Chondrocyte (in vitro differentiated cells): ENCODE results near the gene ATM. TPM values are rescaled to one million over a fixed set of nuclear protein-coding genes. Genes with fewer than 3 reads are reported as not detected.

Experiments used
- DNase-seq: peaks from one replicate; pipeline ENCODE4 v3.0.0; 2021; ENCODE audit warnings: mixed read lengths, low spot score
- H3K27ac Mint-ChIP-seq: one replicate; pipeline ENCODE4 v1.8.0; 2021; ENCODE audit warnings: mild to moderate bottlenecking, moderate library complexity, mixed read lengths; ENCODE audit not compliant: unreplicated experiment
- H3K27me3 Mint-ChIP-seq: 2 replicates; pipeline ENCODE4 v1.8.0; 2021; ENCODE audit warnings: low read depth, mixed read lengths
- H3K36me3 Mint-ChIP-seq: 2 replicates; pipeline ENCODE4 v1.8.0; 2021; ENCODE audit warnings: low read depth, mixed read lengths
- H3K4me1 Mint-ChIP-seq: 2 replicates; pipeline ENCODE4 v1.8.0; 2021; ENCODE audit warnings: low read depth, mild to moderate bottlenecking, mixed read lengths
- H3K4me3 Mint-ChIP-seq: one replicate; pipeline ENCODE4 v1.8.0; 2021; ENCODE audit warnings: mild to moderate bottlenecking, moderate library complexity, mixed read lengths; ENCODE audit not compliant: unreplicated experiment
- H3K9me3 Mint-ChIP-seq: 2 replicates; pipeline ENCODE4 v1.8.0; 2021; ENCODE audit warnings: low read depth, mixed read lengths
- CTCF ChIP-seq: fragments of 200-600 bp; sonication (generic); IDR thresholded peaks from 2 replicates; pipeline ENCODE4 v1.5.0; 2021; ENCODE audit warnings: antibody characterized with exemption, mild to moderate bottlenecking, moderate library complexity
- total RNA-seq: library from RNA; stranded (reverse); gene quantifications from 3 replicates; pipeline ENCODE4 v1.2.1, GENCODE V29; 2021

Gene ATM
- total RNA-seq, 1 donor from 2014 or later = 59.5 TPM

GRCh38 chr11:108343714-108344113, 120.8 kb downstream of the ATM start:
- Mint-ChIP-seq H3K9me3 (no peaks in the 10 kb centered on the region), H3K27ac (no peak overlapping the region), H3K4me3 (no peak overlapping the region), H3K4me1 (no peaks in the 10 kb centered on the region), H3K36me3 (peaks cover 7% of the 10 kb centered on the region), H3K27me3 (no peaks in the 10 kb centered on the region)
- no peak for DNase-seq
- TF ChIP-seq CTCF = no peak

GRCh38 chr11:108345767-108346166, 122.9 kb downstream of the ATM start:
- no peak for DNase-seq
- Mint-ChIP-seq H3K4me3 (no peak overlapping the region), H3K27me3 (no peaks in the 10 kb centered on the region), H3K9me3 (no peaks in the 10 kb centered on the region), H3K4me1 (no peaks in the 10 kb centered on the region), H3K27ac (no peak overlapping the region), H3K36me3 (peaks cover 22% of the 10 kb centered on the region)
- no peak for TF ChIP-seq CTCF

GRCh38 chr11:108346451-108346850, 123.6 kb downstream of the ATM start:
- peaks cover 24% of the 10 kb centered on the region for H3K36me3 Mint-ChIP-seq
- no peaks in the 10 kb centered on the region for H3K9me3 Mint-ChIP-seq
- no peak for DNase-seq
- H3K27ac Mint-ChIP-seq = no peak overlapping the region
- H3K27me3 Mint-ChIP-seq = no peaks in the 10 kb centered on the region
- H3K4me3 Mint-ChIP-seq = no peak overlapping the region
- TF ChIP-seq CTCF = no peak
- no peaks in the 10 kb centered on the region for H3K4me1 Mint-ChIP-seq

- H3K27ac Mint-ChIP-seq = no peak overlapping the region
- H3K4me3 Mint-ChIP-seq = no peak overlapping the region
- no peaks in the 10 kb centered on the region for H3K9me3 Mint-ChIP-seq
- no peak for DNase-seq
- no peak for TF ChIP-seq CTCF
- no peaks in the 10 kb centered on the region for H3K27me3 Mint-ChIP-seq
- no peaks in the 10 kb centered on the region for H3K4me1 Mint-ChIP-seq
- H3K36me3 Mint-ChIP-seq = peaks cover 46% of the 10 kb centered on the region
Measured at GRCh38 chr11:108351468-108351867, 128.6 kb downstream of the ATM start.

- no peaks in the 10 kb centered on the region for H3K9me3 Mint-ChIP-seq
- no peaks in the 10 kb centered on the region for H3K27me3 Mint-ChIP-seq
- peak overlapping the region; percentile 2 for H3K27ac Mint-ChIP-seq
- no peak for TF ChIP-seq CTCF
- no peaks in the 10 kb centered on the region for H3K4me1 Mint-ChIP-seq
- no peak for DNase-seq
- H3K36me3 Mint-ChIP-seq = peaks cover 15% of the 10 kb centered on the region
- H3K4me3 Mint-ChIP-seq = no peak overlapping the region
Measured at GRCh38 chr11:108364159-108364558, 141.3 kb downstream of the ATM start.
